ENCODE data around the gene SHANK3. TPM values are rescaled to one million over a fixed set of nuclear protein-coding genes. Genes with fewer than 3 reads are reported as not detected.

The SHANK3 gene
- total RNA-seq, 2 experiments from 2014 or later: 0.16 to 0.22 TPM

- H3K27me3 Mint-ChIP-seq: no peaks in the 10 kb centered on the region
- ATAC-seq (no peak), DNase-seq (no peak)
- no peak for TF ChIP-seq CTCF (IDR thresholded peaks at IDR 0.05)
- H3K4me3 Mint-ChIP-seq: no peak overlapping the region
- no peaks in the 10 kb centered on the region for H3K4me1 Mint-ChIP-seq (ENCODE audit: low read depth)
- no peak overlapping the region for H3K27ac Mint-ChIP-seq
- ChIA-PET CTCF (interaction anchor here (1.3 kb wide), 1 partner anchor 12 kb away, joined by 3 read pairs; no protein-coding TSS in a partner anchor), POLR2A (no interaction called here)
- intact Hi-C loops (cut with micrococcal nuclease): no loop called here
- H3K36me3 Mint-ChIP-seq (ENCODE audit: low read depth): no peaks in the 10 kb centered on the region
- H3K9me3 Mint-ChIP-seq: no peaks in the 10 kb centered on the region
Measured at GRCh38 chr22:50720301-50721256, 48.0 kb downstream of the SHANK3 start.

DNA sequence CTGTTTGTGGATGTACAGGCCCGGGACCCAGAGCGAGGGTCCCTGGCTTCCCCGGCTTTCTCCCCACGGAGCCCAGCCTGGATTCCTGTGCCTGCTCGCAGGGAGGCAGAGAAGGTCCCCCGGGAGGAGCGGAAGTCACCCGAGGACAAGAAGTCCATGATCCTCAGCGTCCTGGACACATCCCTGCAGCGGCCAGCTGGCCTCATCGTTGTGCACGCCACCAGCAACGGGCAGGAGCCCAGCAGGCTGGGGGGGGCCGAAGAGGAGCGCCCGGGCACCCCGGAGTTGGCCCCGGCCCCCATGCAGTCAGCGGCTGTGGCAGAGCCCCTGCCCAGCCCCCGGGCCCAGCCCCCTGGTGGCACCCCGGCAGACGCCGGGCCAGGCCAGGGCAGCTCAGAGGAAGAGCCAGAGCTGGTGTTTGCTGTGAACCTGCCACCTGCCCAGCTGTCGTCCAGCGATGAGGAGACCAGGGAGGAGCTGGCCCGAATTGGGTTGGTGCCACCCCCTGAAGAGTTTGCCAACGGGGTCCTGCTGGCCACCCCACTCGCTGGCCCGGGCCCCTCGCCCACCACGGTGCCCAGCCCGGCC is 48.7 kb downstream of the SHANK3 start:
- CTCF ChIA-PET: interaction anchor here (1.3 kb wide), 1 partner anchor 11 kb away, joined by 3 read pairs; no protein-coding TSS in a partner anchor
- intact Hi-C loops (cut with micrococcal nuclease): no loop called here
- H3K36me3 Mint-ChIP-seq (ENCODE audit: low read depth): no peaks in the 10 kb centered on the region
- no peak overlapping the region for H3K27ac Mint-ChIP-seq
- H3K27me3 Mint-ChIP-seq: no peaks in the 10 kb centered on the region
- H3K4me1 Mint-ChIP-seq (ENCODE audit: low read depth): no peaks in the 10 kb centered on the region
- TF ChIP-seq CTCF (IDR thresholded peaks at IDR 0.05): no peak
- ATAC-seq (no peak), DNase-seq (no peak)
- no peak overlapping the region for H3K4me3 Mint-ChIP-seq
- no peaks in the 10 kb centered on the region for H3K9me3 Mint-ChIP-seq
- POLR2A ChIA-PET: no interaction called here

DNA sequence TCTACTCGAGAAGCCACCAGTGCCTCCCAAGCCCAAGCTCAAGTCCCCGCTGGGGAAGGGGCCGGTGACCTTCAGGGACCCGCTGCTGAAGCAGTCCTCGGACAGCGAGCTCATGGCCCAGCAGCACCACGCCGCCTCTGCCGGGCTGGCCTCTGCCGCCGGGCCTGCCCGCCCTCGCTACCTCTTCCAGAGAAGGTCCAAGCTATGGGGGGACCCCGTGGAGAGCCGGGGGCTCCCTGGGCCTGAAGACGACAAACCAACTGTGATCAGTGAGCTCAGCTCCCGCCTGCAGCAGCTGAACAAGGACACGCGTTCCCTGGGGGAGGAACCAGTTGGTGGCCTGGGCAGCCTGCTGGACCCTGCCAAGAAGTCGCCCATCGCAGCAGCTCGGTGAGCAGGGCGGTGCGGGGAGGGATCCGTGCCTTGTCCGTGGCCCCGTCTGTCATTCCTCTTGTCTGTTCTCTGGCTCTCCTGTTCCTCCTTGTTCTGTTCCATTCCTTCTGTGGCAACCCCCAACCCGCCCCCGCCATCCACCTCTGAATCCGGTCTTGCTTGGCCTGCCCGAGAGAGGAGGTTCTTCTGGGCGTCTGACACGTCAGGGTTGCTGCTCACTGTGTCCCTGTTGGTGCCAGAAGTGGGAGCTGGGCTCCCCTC is 49.6 kb downstream of the SHANK3 start:
- Mint-ChIP-seq H3K27me3 (no peaks in the 10 kb centered on the region), H3K4me3 (no peak overlapping the region), H3K9me3 (no peaks in the 10 kb centered on the region), H3K36me3 (ENCODE audit: low read depth) (no peaks in the 10 kb centered on the region), H3K4me1 (ENCODE audit: low read depth) (no peaks in the 10 kb centered on the region), H3K27ac (no peak overlapping the region)
- no peak for TF ChIP-seq CTCF (IDR thresholded peaks at IDR 0.05)
- ChIA-PET POLR2A (no interaction called here), CTCF (interaction anchor here (1.3 kb wide), 1 partner anchor 10 kb away, joined by 3 read pairs; no protein-coding TSS in a partner anchor)
- intact Hi-C loops (cut with micrococcal nuclease): no loop called here
- DNase-seq (no peak), ATAC-seq (no peak)

Other genes starting within 250 kb of the SHANK3 start
- 100 to 1,000 TPM; 120 TPM for gene SBF1, start 197.8 kb upstream of the SHANK3 start, total RNA-seq
- 1 to 10 TPM; 5.5 to 6.8 TPM for gene ADM2, start 191.3 kb upstream of the SHANK3 start, total RNA-seq
- under 1 TPM in 1 of 2 experiments, not detected in 1; 0.29 TPM for gene MIOX, start 186.0 kb upstream of the SHANK3 start, total RNA-seq
- 10 to 100 TPM; 48.0 to 48.8 TPM for gene LMF2, start 165.1 kb upstream of the SHANK3 start, total RNA-seq
- gene NCAPH2, start 164.6 kb upstream of the SHANK3 start, total RNA-seq: 100 to 1,000 TPM; 121 to 126 TPM
- gene SCO2, start 147.2 kb upstream of the SHANK3 start, total RNA-seq: 1 to 10 TPM in 1 of 2 experiments, not detected in 1; 2.7 TPM
- gene TYMP, start 142.8 kb upstream of the SHANK3 start, total RNA-seq: 10 to 100 TPM; 24.2 to 24.7 TPM
- gene KLHDC7B, start 126.9 kb upstream of the SHANK3 start, total RNA-seq: 1 to 10 TPM; 5.8 to 6.8 TPM
- gene SYCE3, start 109.9 kb upstream of the SHANK3 start, total RNA-seq: not detected
- 10 to 100 TPM; 42.9 to 43.7 TPM for gene CPT1B, start 94.4 kb upstream of the SHANK3 start, total RNA-seq
- gene CHKB, start 90.0 kb upstream of the SHANK3 start, total RNA-seq: 10 to 100 TPM; 55.6 to 60.3 TPM
- gene MAPK8IP2, start 72.0 kb upstream of the SHANK3 start, total RNA-seq: under 1 TPM; 0.11 TPM
- gene ARSA, start 44.7 kb upstream of the SHANK3 start, total RNA-seq: 10 to 100 TPM; 11.6 to 11.8 TPM
- not detected for gene ACR, start 65.4 kb downstream of the SHANK3 start, total RNA-seq
- gene RABL2B, start 110.8 kb downstream of the SHANK3 start, total RNA-seq: 10 to 100 TPM; 19.2 to 22.5 TPM